Activated T-cell treated with anti-CD3 and anti-CD28 coated beads, Interleukin-2, amount 50 U/mL, for 72 hours (primary cell): ENCODE results near the gene IRF2. TPM values are rescaled to one million over a fixed set of nuclear protein-coding genes. Genes with fewer than 3 reads are reported as not detected.

Experiments used
- ATAC-seq, 2 donors: fragments of 150-1000 bp; cut with Tn5 transposase; replicated peaks in 1 of 2; 2 replicates each; pipeline ENCODE4 v1.10.0; 2021; ENCODE audit warnings: moderate library complexity in 2 of 2, mild to moderate bottlenecking in 1 of 2
- DNase-seq, 2 donors: peaks; one replicate each; pipeline ENCODE4 v3.0.0; 2021 to 2022; ENCODE audit warnings: mixed read lengths in 1 of 2
- H3K27ac Mint-ChIP-seq: one replicate; pipeline ENCODE4 v1.8.0; 2022; ENCODE audit warnings: mild to moderate bottlenecking, moderate library complexity, mixed read lengths
- H3K27me3 Mint-ChIP-seq: one replicate; pipeline ENCODE4 v1.8.0; 2022; ENCODE audit warnings: low read depth, mixed read lengths
- H3K36me3 Mint-ChIP-seq, 2 donors: one replicate each; pipeline ENCODE4 v1.8.0; 2022; ENCODE audit warnings: mixed read lengths in 2 of 2, mild to moderate bottlenecking in 1 of 2; ENCODE audit not compliant: insufficient read depth in 2 of 2
- H3K4me1 Mint-ChIP-seq: one replicate; pipeline ENCODE4 v1.8.0; 2022; ENCODE audit warnings: low read depth, mixed read lengths
- H3K4me3 Mint-ChIP-seq, 2 donors: one replicate each; pipeline ENCODE4 v1.8.0; 2022; ENCODE audit warnings: mild to moderate bottlenecking in 2 of 2, mixed read lengths in 2 of 2, moderate library complexity in 2 of 2
- H3K9me3 Mint-ChIP-seq, 2 donors: one replicate each; pipeline ENCODE4 v1.8.0; 2022; ENCODE audit warnings: mixed read lengths in 2 of 2
- total RNA-seq, 2 donors: library from RNA; stranded (reverse); gene quantifications; one replicate each; pipeline ENCODE4 v1.2.3, GENCODE V29; 2022

IRF2 gene
- total RNA-seq, 2 donors from 2014 or later: 70.3 TPM

- Mint-ChIP-seq H3K27ac (no peak overlapping the region), H3K36me3 (peaks cover 7 to 38% of the 10 kb centered on the region in 2 donors)
- no peak for DNase-seq
These were observed 71.5 kb downstream of the IRF2 start for GRCh38 chr4:184402740-184403383.

GRCh38 chr4:184402239-184402638, 72.1 kb downstream of the IRF2 start:
- H3K27me3 Mint-ChIP-seq: no peaks in the 10 kb centered on the region
- H3K4me1 Mint-ChIP-seq: peaks cover 28% of the 10 kb centered on the region
- H3K9me3 Mint-ChIP-seq: no peaks in the 10 kb centered on the region
- no peak overlapping the region for H3K27ac Mint-ChIP-seq
- ATAC-seq: no peak
- no peak for DNase-seq
- peaks cover 9 to 36% of the 10 kb centered on the region in 2 donors for H3K36me3 Mint-ChIP-seq
- no peak overlapping the region for H3K4me3 Mint-ChIP-seq

More at GRCh38 chr4:184402740-184403383, 71.5 kb downstream of the IRF2 start:
- no peaks in the 10 kb centered on the region for H3K9me3 Mint-ChIP-seq
- no peak overlapping the region for H3K4me3 Mint-ChIP-seq
- H3K4me1 Mint-ChIP-seq: peaks cover 28% of the 10 kb centered on the region
- ATAC-seq: no peak
- no peaks in the 10 kb centered on the region for H3K27me3 Mint-ChIP-seq

DNA sequence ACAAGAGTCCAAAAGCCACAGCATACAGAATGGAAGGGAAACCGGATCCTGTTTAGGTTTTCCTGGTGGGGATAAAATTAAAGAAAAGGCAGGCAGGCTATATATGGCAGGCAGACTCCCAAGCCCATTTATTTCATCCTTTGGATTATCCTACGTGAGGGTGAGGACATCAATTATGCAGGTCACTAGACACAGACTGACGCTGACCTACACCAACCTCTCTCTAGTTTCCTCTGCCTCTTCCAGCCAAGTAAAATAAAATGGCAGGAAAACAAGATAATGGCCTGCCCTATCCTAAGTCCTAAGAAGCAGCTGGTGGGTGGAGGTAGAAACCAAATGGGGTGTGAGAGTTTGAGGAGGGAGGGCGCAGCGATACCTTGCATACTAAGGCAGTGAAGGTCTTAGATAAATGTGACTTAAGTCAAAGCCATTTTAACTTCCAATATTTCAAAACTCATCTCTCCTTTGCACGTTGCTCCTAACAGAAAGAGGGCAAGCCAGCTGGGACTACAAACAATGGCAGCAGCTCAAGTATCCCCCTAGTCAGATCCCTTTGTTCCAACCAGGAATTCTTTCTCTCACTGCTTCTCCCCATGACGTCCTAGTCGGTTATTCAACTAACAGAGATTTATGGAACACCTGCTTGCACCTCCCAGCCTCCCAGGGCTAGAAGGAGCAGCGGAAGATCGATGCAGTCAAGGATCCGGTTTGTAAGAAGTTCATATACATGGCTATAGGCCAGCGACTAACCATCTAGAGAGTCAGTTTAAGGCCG, 72.8 kb downstream of the IRF2 start:
- H3K4me3 Mint-ChIP-seq: no peak overlapping the region
- ATAC-seq (no peak), DNase-seq (no peak)
- peak overlapping the region; percentile 1 for H3K27ac Mint-ChIP-seq
- H3K36me3 Mint-ChIP-seq: peaks cover 7 to 33% of the 10 kb centered on the region in 2 donors
- H3K27me3 Mint-ChIP-seq: no peaks in the 10 kb centered on the region
- H3K4me1 Mint-ChIP-seq: peaks cover 28% of the 10 kb centered on the region
- H3K9me3 Mint-ChIP-seq: no peaks in the 10 kb centered on the region

GRCh38 chr4:184400891-184401290, 73.5 kb downstream of the IRF2 start:
- H3K27ac Mint-ChIP-seq: peak overlapping the region; percentile 1
- no peaks in the 10 kb centered on the region for H3K9me3 Mint-ChIP-seq
- no peaks in the 10 kb centered on the region for H3K27me3 Mint-ChIP-seq
- no peak overlapping the region for H3K4me3 Mint-ChIP-seq
- H3K4me1 Mint-ChIP-seq: peaks cover 31% of the 10 kb centered on the region
- no peak for DNase-seq
- H3K36me3 Mint-ChIP-seq: peaks cover 7 to 32% of the 10 kb centered on the region in 2 donors
- no peak for ATAC-seq

DNA sequence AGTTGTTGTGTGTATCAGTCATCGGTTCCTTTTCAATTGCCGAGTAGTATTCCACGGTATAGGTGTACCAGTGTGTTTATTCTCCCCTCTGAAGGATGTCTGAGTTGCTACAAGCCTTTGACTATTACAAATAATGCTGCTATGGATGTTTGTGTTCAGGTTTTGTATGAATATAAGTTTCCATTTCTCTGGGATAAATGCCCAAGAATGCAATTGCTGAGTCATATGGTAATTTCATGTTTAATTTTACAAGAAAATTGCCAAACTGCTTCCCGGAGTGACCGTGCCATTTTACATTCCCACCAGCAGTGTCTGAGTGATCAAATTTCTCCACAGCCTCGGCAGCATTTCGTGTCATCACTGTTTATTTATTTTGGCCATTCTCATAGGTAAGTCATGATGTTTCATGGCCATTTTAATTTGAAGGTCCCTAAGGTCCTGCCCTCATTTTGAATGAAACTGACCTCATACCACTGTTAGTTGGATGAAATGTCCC, 73.9 kb downstream of the IRF2 start:
- Mint-ChIP-seq H3K36me3 (peaks cover 5 to 31% of the 10 kb centered on the region in 2 donors), H3K9me3 (no peaks in the 10 kb centered on the region), H3K27me3 (no peaks in the 10 kb centered on the region), H3K4me3 (no peak overlapping the region), H3K27ac (peak overlapping the region; percentile 1), H3K4me1 (peaks cover 36% of the 10 kb centered on the region)
- ATAC-seq: no peak
- DNase-seq: no peak

- Mint-ChIP-seq H3K9me3 (no peaks in the 10 kb centered on the region), H3K4me3 (no peak overlapping the region), H3K27me3 (no peaks in the 10 kb centered on the region), H3K27ac (no peak overlapping the region), H3K36me3 (peaks cover 5 to 31% of the 10 kb centered on the region in 2 donors), H3K4me1 (peaks cover 43% of the 10 kb centered on the region)
- DNase-seq: no peak
- ATAC-seq: no peak
These were observed 74.8 kb downstream of the IRF2 start for GRCh38 chr4:184399512-184399908.

GRCh38 chr4:184398741-184399511, 75.4 kb downstream of the IRF2 start:
- H3K4me3 Mint-ChIP-seq: no peak overlapping the region

GRCh38 chr4:184397516-184398163, 76.7 kb downstream of the IRF2 start:
- ATAC-seq (no peak), DNase-seq (no peak)
- no peaks in the 10 kb centered on the region for H3K27me3 Mint-ChIP-seq
- H3K4me3 Mint-ChIP-seq: no peak overlapping the region
- H3K36me3 Mint-ChIP-seq: peaks cover 8 to 31% of the 10 kb centered on the region in 2 donors
- peaks cover 40% of the 10 kb centered on the region for H3K4me1 Mint-ChIP-seq
- no peak overlapping the region for H3K27ac Mint-ChIP-seq
- no peaks in the 10 kb centered on the region for H3K9me3 Mint-ChIP-seq

More at GRCh38 chr4:184398741-184399511, 75.4 kb downstream of the IRF2 start:
- H3K36me3 Mint-ChIP-seq: peaks cover 6 to 30% of the 10 kb centered on the region in 2 donors
- H3K9me3 Mint-ChIP-seq: no peaks in the 10 kb centered on the region
- no peaks in the 10 kb centered on the region for H3K27me3 Mint-ChIP-seq
- ATAC-seq: no peak
- no peak overlapping the region for H3K27ac Mint-ChIP-seq
- peaks cover 46% of the 10 kb centered on the region for H3K4me1 Mint-ChIP-seq
- no peak for DNase-seq

DNA sequence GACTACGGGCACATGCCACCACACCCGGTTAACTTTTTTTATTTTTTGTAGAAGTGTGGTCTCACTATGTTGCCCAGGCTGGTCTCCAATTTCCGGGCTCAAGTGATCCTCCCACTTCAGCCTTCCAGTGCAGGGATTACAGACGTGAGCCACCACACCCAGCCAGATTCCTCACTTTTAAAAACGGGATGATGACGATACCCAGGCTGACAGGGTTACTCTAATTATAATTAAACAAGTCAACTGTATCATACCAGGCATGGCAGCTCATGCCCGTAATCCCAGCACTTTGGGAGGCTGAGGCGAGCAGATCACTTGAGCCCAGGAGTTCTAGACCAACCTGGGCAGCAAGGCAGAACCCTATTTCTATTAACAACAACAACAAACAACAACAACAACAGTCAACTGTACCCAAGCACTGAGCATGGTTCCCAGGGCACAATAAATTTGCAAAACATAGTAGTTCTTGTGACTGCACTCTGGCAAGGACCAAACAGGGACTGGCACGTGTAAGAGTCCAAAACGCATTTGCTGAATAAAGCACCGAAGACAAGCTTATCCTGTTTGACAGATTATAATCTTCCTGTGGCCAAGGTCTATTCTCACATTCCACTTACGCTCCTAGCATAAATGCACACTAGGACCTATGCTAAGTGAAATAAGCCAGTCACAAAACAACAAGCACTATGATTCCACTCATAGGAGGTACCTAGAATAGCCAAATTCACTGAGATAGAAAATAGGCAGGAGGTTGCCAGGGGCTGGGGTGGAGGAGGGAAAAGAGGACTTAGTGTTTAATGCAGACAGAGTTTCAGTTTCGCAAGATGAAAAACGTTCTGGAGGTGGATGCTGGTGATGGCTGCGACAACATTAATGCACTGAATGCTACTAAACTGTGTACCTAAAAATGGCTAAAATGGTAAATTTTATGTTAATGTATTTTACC, 77.5 kb downstream of the IRF2 start:
- no peaks in the 10 kb centered on the region for H3K27me3 Mint-ChIP-seq
- H3K9me3 Mint-ChIP-seq: no peaks in the 10 kb centered on the region
- ATAC-seq: peak in 1 of 2 donors; percentile 17
- H3K4me1 Mint-ChIP-seq: peaks cover 40% of the 10 kb centered on the region
- H3K4me3 Mint-ChIP-seq: no peak overlapping the region
- DNase-seq: no peak
- H3K27ac Mint-ChIP-seq: no peak overlapping the region
- peaks cover 8 to 28% of the 10 kb centered on the region in 2 donors for H3K36me3 Mint-ChIP-seq

DNA sequence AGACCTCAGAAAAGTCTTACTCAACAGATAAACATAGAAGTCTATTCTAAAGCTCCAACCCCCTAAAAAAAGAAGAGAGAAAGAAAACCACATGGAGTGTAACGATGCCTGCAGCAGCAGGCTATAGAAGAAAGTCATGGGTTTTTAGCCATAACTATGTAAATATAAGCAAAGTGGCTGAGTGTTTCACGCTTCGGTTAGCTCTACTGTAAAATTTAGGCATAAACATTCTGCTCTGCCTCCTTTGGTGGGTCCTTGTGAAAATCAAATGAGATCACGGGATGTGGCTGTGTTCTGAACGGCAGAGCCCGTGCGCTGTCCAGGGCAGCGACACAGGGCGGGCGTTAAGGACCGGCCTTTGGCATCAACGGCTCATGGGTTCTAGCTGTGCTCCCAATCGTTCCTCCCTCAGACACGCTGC, 78.4 kb downstream of the IRF2 start:
- DNase-seq (no peak), ATAC-seq (no peak)
- Mint-ChIP-seq H3K4me1 (peaks cover 38% of the 10 kb centered on the region), H3K36me3 (peaks cover 13 to 34% of the 10 kb centered on the region in 2 donors), H3K27ac (no peak overlapping the region), H3K9me3 (no peaks in the 10 kb centered on the region), H3K27me3 (no peaks in the 10 kb centered on the region), H3K4me3 (no peak overlapping the region)

DNA sequence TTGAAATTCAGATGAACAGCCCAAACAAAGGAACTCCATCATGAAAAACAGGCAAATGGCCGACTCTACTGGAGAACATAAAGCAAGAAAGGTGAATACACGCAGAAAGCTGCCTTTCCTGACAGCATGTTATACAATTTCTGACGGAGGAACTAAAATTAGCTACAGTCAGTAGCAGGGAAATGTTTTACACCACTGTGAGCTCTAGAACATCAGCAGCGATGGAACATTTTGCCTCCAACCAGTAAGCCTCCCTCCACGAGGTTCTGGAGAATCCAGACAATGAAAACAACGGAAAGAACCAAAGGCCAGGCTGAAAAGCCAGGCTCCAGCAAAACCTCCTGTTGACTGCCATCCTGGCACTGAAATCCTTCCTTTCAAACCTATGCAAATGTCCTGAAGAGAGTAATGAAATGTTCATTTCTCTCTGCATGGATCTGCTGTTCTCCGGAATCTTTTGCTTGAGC, 78.9 kb downstream of the IRF2 start:
- DNase-seq (no peak), ATAC-seq (no peak)
- peaks cover 13 to 35% of the 10 kb centered on the region in 2 donors for H3K36me3 Mint-ChIP-seq
- H3K27me3 Mint-ChIP-seq: no peaks in the 10 kb centered on the region
- H3K9me3 Mint-ChIP-seq: no peaks in the 10 kb centered on the region
- H3K4me1 Mint-ChIP-seq: peaks cover 36% of the 10 kb centered on the region
- no peak overlapping the region for H3K27ac Mint-ChIP-seq
- H3K4me3 Mint-ChIP-seq: no peak overlapping the region
